Measurements from ENCODE around the gene PCDH19. TPM values are rescaled to one million over a fixed set of nuclear protein-coding genes. Genes with fewer than 3 reads are reported as not detected.

PCDH19 gene
- total and polyA plus RNA-seq, 12 donors = 0.07 to 0.35 (median 0.14) TPM; not detected in 1

- no peaks in the 10 kb centered on the region for H3K9me3 ChIP-seq (replicated peaks in 1 of 3)
- no peaks in the 10 kb centered on the region for H3K4me1 ChIP-seq (replicated peaks in 1 of 2)
- intact Hi-C loops (cut with DNase I) = no loop called here
- H3K36me3 ChIP-seq (replicated peaks in 1 of 2) = no peaks in the 10 kb centered on the region
- TF ChIP-seq POLR2A (IDR thresholded peaks at IDR 0.05) = no peak
- TF ChIP-seq, protein P1, sequence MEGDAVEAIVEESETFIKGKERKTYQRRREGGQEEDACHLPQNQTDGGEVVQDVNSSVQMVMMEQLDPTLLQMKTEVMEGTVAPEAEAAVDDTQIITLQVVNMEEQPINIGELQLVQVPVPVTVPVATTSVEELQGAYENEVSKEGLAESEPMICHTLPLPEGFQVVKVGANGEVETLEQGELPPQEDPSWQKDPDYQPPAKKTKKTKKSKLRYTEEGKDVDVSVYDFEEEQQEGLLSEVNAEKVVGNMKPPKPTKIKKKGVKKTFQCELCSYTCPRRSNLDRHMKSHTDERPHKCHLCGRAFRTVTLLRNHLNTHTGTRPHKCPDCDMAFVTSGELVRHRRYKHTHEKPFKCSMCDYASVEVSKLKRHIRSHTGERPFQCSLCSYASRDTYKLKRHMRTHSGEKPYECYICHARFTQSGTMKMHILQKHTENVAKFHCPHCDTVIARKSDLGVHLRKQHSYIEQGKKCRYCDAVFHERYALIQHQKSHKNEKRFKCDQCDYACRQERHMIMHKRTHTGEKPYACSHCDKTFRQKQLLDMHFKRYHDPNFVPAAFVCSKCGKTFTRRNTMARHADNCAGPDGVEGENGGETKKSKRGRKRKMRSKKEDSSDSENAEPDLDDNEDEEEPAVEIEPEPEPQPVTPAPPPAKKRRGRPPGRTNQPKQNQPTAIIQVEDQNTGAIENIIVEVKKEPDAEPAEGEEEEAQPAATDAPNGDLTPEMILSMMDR (IDR thresholded peaks at IDR 0.05) = no peak
- DNase-seq = no peak
- peaks cover 4% of the 10 kb centered on the region for H3K27me3 ChIP-seq
- H3K4me3 ChIP-seq = no peak overlapping the region
- H3K27ac ChIP-seq = no peak overlapping the region
These were observed 60.7 kb downstream of the PCDH19 start for GRCh38 chrX:100349391-100349790.

- no peaks in the 10 kb centered on the region for H3K4me1 ChIP-seq (replicated peaks in 1 of 2)
- H3K27me3 ChIP-seq = peaks cover 13% of the 10 kb centered on the region
- no peaks in the 10 kb centered on the region for H3K9me3 ChIP-seq (replicated peaks in 1 of 3)
- DNase-seq = no peak
- 67 to 100% (median 71%) methylated on average over 2 to 4 of the region's 4 CpGs for WGBS, 4 donors
- intact Hi-C loops (cut with DNase I) = no loop called here
- TF ChIP-seq POLR2A (IDR thresholded peaks at IDR 0.05) = no peak
- TF ChIP-seq, protein P1 (IDR thresholded peaks at IDR 0.05) = no peak
- H3K27ac ChIP-seq = no peak overlapping the region
- no peak overlapping the region for H3K4me3 ChIP-seq
- no peaks in the 10 kb centered on the region for H3K36me3 ChIP-seq (replicated peaks in 1 of 2)
These were observed 68.9 kb downstream of the PCDH19 start for GRCh38 chrX:100341142-100341510.

- H3K4me3 ChIP-seq = no peak overlapping the region
- TF ChIP-seq, protein P1 (IDR thresholded peaks at IDR 0.05) = no peak
- TF ChIP-seq POLR2A (IDR thresholded peaks at IDR 0.05) = no peak
- intact Hi-C loops (cut with DNase I) = no loop called here
- no peaks in the 10 kb centered on the region for H3K36me3 ChIP-seq (replicated peaks in 1 of 2)
- H3K4me1 ChIP-seq (replicated peaks in 1 of 2) = no peaks in the 10 kb centered on the region
- H3K27me3 ChIP-seq = peaks cover 18% of the 10 kb centered on the region
- DNase-seq = no peak
- no peak overlapping the region for H3K27ac ChIP-seq
- no peaks in the 10 kb centered on the region for H3K9me3 ChIP-seq (replicated peaks in 1 of 3)
These were observed 69.5 kb downstream of the PCDH19 start for GRCh38 chrX:100340491-100341141.

- H3K36me3 ChIP-seq (replicated peaks in 1 of 2) = no peaks in the 10 kb centered on the region
- no peak for DNase-seq
- peaks cover 15% of the 10 kb centered on the region for H3K27me3 ChIP-seq
- H3K27ac ChIP-seq = no peak overlapping the region
- no peaks in the 10 kb centered on the region for H3K4me1 ChIP-seq (replicated peaks in 1 of 2)
- no peak for TF ChIP-seq POLR2A (IDR thresholded peaks at IDR 0.05)
- TF ChIP-seq, protein P1 (IDR thresholded peaks at IDR 0.05) = no peak
- intact Hi-C loops (cut with DNase I) = no loop called here
- H3K9me3 ChIP-seq (replicated peaks in 1 of 3) = no peaks in the 10 kb centered on the region
- H3K4me3 ChIP-seq = no peak overlapping the region
- WGBS, 4 donors = 42 to 49% (median 43%) methylated on average over 6 of the region's 6 CpGs
These were observed 81.7 kb downstream of the PCDH19 start for GRCh38 chrX:100328351-100328750.

All from adrenal gland (tissue), 12 donors.